Endothelial cell of umbilical vein (primary cell): ENCODE results near the gene INIP. TPM values are rescaled to one million over a fixed set of nuclear protein-coding genes. Genes with fewer than 3 reads are reported as not detected.

Experiments
- BruUV-seq: library from RNA; stranded (reverse); fragments of 400-500 nt; replicated peaks from 2 replicates; lab custom pipeline; 2021; lab: Mats Ljungman, UMichigan
- CTCF ChIA-PET: fragments of 300-600, 350-600 bp; sonication (Branson Sonifier 250); formaldehyde crosslinking; loops from one replicate; lab custom pipeline; 2021; ENCODE audit warnings: antibody characterized with exemption, inconsistent platforms; lab: Charles Lee
- POLR2A ChIA-PET: fragments of 300-600, 350-600 bp; sonication (Branson Sonifier 250); formaldehyde crosslinking; loops from one replicate; lab custom pipeline; 2021; ENCODE audit warnings: antibody characterized with exemption, inconsistent platforms; lab: Charles Lee
- DNase-seq: peaks from one replicate; pipeline ENCODE4 v3.0.0-alpha.2; 2011; ENCODE audit warnings: low read depth, low spot score
- FAIRE-seq: peaks from 2 replicates; lab custom pipeline; 2011; peaks lifted over from hg19 to GRCh38; lab: Jason Lieb, UNC
- H2AFZ ChIP-seq: 2 replicates; pipeline ENCODE4 v1.6.0; 2012; ENCODE audit warnings: low read depth, low read length, control low read depth, inconsistent platforms
- H3K27ac ChIP-seq: 2 replicates; pipeline ENCODE4 v1.5.1; 2011; ENCODE audit warnings: low read depth, mild to moderate bottlenecking, control low read depth, low read length, moderate library complexity; ENCODE audit not compliant: insufficient read depth
- H3K27me3 ChIP-seq, 2 experiments: 2 replicates each; pipeline versions ENCODE4 v1.6.0 to v1.6.1; 2011; ENCODE audit warnings: low read length in 2 of 2, mixed read lengths in 1 of 2; ENCODE audit not compliant: control insufficient read depth in 2 of 2, insufficient read depth in 2 of 2
- H3K36me3 ChIP-seq, 2 experiments: 2 replicates in 1 of 2; 3 replicates in 1 of 2; pipeline ENCODE4 v1.5.1; 2011; ENCODE audit warnings: low read length in 2 of 2, mild to moderate bottlenecking in 1 of 2, moderate library complexity in 1 of 2; ENCODE audit not compliant: control insufficient read depth in 2 of 2, insufficient read depth in 2 of 2; ENCODE audit errors: extremely low read depth in 1 of 2
- H3K4me1 ChIP-seq: 3 replicates; pipeline ENCODE4 v1.5.1; 2011; ENCODE audit warnings: mild to moderate bottlenecking, low read length; ENCODE audit not compliant: control insufficient read depth, insufficient read depth; ENCODE audit errors: extremely low read depth
- H3K4me2 ChIP-seq: 2 replicates; pipeline ENCODE4 v1.6.1; 2011; ENCODE audit warnings: low read length, control low read depth, mixed read lengths; ENCODE audit not compliant: insufficient read depth
- H3K4me3 ChIP-seq, 3 experiments: fragments of 200-600 bp in 1 of 3; sonication (generic), shearing (Covaris generic) in 1 of 3; replicated peaks in 1 of 3; 2 replicates each; pipeline ENCODE4 v1.5.1; 2011 to 2016; ENCODE audit warnings: control low read depth in 3 of 3, low read length in 3 of 3, mild to moderate bottlenecking in 2 of 3, inconsistent platforms in 1 of 3, low read depth in 1 of 3, moderate library complexity in 1 of 3; ENCODE audit not compliant: insufficient read depth in 1 of 3
- H3K79me2 ChIP-seq: 2 replicates; pipeline ENCODE4 v1.6.0; 2012; ENCODE audit warnings: low read length, inconsistent platforms; ENCODE audit not compliant: control insufficient read depth, insufficient read depth
- H3K9ac ChIP-seq: replicated peaks from 2 replicates; pipeline ENCODE3; 2011; ENCODE audit warnings: low read length, control low read depth; ENCODE audit not compliant: insufficient read depth; ENCODE audit errors: extremely low read depth
- H3K9me1 ChIP-seq: replicated peaks from 3 replicates; pipeline ENCODE4 v1.6.0; 2011; ENCODE audit warnings: mild to moderate bottlenecking, low read length; ENCODE audit not compliant: control insufficient read depth, insufficient read depth; ENCODE audit errors: extremely low read depth
- H3K9me3 ChIP-seq: replicated peaks from 2 replicates; pipeline ENCODE4 v1.5.1; 2012; ENCODE audit warnings: low read length, inconsistent platforms; ENCODE audit not compliant: control insufficient read depth, insufficient read depth
- H4K20me1 ChIP-seq: replicated peaks from 2 replicates; pipeline ENCODE3; 2011; ENCODE audit warnings: mild to moderate bottlenecking, low read length; ENCODE audit not compliant: control insufficient read depth, insufficient read depth; ENCODE audit errors: extremely low read depth
- CTCF ChIP-seq, 2 donors: IDR thresholded peaks; 1 replicate in 1 of 2; 2 replicates in 1 of 2; pipeline ENCODE4 v1.5.1; 2011; ENCODE audit warnings: low read length in 2 of 2, mild to moderate bottlenecking in 2 of 2, moderate library complexity in 2 of 2, control low read depth in 1 of 2, inconsistent platforms in 1 of 2, low read depth in 1 of 2; ENCODE audit not compliant: insufficient read depth in 1 of 2; ENCODE audit errors: extremely low read depth in 1 of 2
- EZH2 ChIP-seq: IDR thresholded peaks from 2 replicates; pipeline ENCODE4 v1.6.1; 2012; ENCODE audit warnings: borderline replicate concordance, low read depth, mild to moderate bottlenecking, moderate library complexity, low read length, inconsistent platforms; ENCODE audit not compliant: severe bottlenecking
- FOS ChIP-seq: IDR thresholded peaks from 2 replicates; pipeline ENCODE4 v1.6.1; 2011; ENCODE audit warnings: mild to moderate bottlenecking, low read length, moderate library complexity, borderline replicate concordance; ENCODE audit not compliant: insufficient read depth
- GATA2 ChIP-seq: IDR thresholded peaks from 2 replicates; pipeline ENCODE4 v1.7.0; 2011; ENCODE audit warnings: low read depth, mild to moderate bottlenecking, moderate library complexity, mixed read lengths, low read length; ENCODE audit not compliant: insufficient read length, insufficient read depth
- JUN ChIP-seq: IDR thresholded peaks from 2 replicates; pipeline ENCODE4 v1.6.1; 2011; ENCODE audit warnings: borderline replicate concordance, low read depth; ENCODE audit not compliant: insufficient read length, insufficient read depth
- MAX ChIP-seq: IDR thresholded peaks from 2 replicates; pipeline ENCODE4 v1.6.1; 2011; ENCODE audit not compliant: insufficient read depth, insufficient read length
- MYC ChIP-seq: IDR thresholded peaks from one replicate; pipeline ENCODE4 v1.6.1; 2011; ENCODE audit warnings: mild to moderate bottlenecking, low read depth, low read length
- POLR2A ChIP-seq: IDR thresholded peaks from 2 replicates; pipeline ENCODE4 v1.6.1; 2012; ENCODE audit warnings: low read depth, mild to moderate bottlenecking, control low read depth, low read length
- POLR2AphosphoS5 ChIP-seq: IDR thresholded peaks from 2 replicates; pipeline ENCODE4 v1.6.1; 2012; ENCODE audit warnings: low read depth, mild to moderate bottlenecking, control low read depth, low read length, moderate library complexity; ENCODE audit not compliant: insufficient read depth
- dilution Hi-C: fragments of 300-500 bp; cut with MboI; formaldehyde crosslinking; loops from one replicate; pipeline ENCODE4 v1.15.0; 2019; ENCODE audit warnings: low sequenced_read_pairs; ENCODE audit not compliant: extremely low pct_ligation_motif_present
- intact Hi-C: fragments of 100-400 bp; cut with micrococcal nuclease; formaldehyde crosslinking; loops from one replicate; pipeline ENCODE4 v1.10.0; 2022
- polyA plus RNA-seq, 4 experiments: library from polyadenylated mRNA; depleted of rRNA in 3 of 4; stranded (reverse) in 3 of 4; unstranded in 1 of 4; fragments of >200 nt; gene quantifications; 2 replicates each; pipeline versions ENCODE4 v1.2.1 to v1.2.3, GENCODE V29; 2011 to 2012; ENCODE audit warnings: missing spikeins in 1 of 4
- total RNA-seq: library from RNA; stranded (reverse); gene quantifications from 2 replicates; pipeline ENCODE4 v1.2.3, GENCODE V29; 2021

Gene INIP
- total and polyA plus RNA-seq, 2 donors (not counting 3 experiments of a cell fraction or from before 2014, with no cell fraction given): 12.3 to 25.7 TPM

- Histone ChIP-seq H3K9me3 (no peaks in the 10 kb centered on the region), H3K27ac (no peak overlapping the region), H3K9me1 (no peaks in the 10 kb centered on the region), H3K36me3 (no peaks in the 10 kb centered on the region), H4K20me1 (no peaks in the 10 kb centered on the region), H3K27me3 (no peaks in the 10 kb centered on the region), H3K4me3 (no peak overlapping the region), H3K9ac (no peak overlapping the region), H2AFZ (no peak overlapping the region), H3K79me2 (no peaks in the 10 kb centered on the region), H3K4me1 (peaks cover 9% of the 10 kb centered on the region), H3K4me2 (no peak overlapping the region)
- DNase-seq: no peak
- intact Hi-C loops: no loop called here
- BruUV-seq: no TSS peak
- TF ChIP-seq EZH2: no peak
- TF ChIP-seq CTCF (IDR thresholded peaks at IDR 0.05; ENCODE audit: extremely low read depth in 1 of 2, insufficient read depth in 1 of 2, low read depth in 1 of 2, low read length in 2 of 2): no peak
- no peak for TF ChIP-seq MAX
- TF ChIP-seq MYC: no peak
- TF ChIP-seq FOS: no peak
- TF ChIP-seq POLR2AphosphoS5: no peak
- TF ChIP-seq GATA2: no peak
- TF ChIP-seq POLR2A: no peak
- TF ChIP-seq JUN: no peak
- CTCF ChIA-PET: interaction anchor here (1.4 kb wide), 1 partner anchor 14 kb away, joined by 3 read pairs; no protein-coding TSS in a partner anchor
- dilution Hi-C loops: no loop called here
- no peak for FAIRE-seq
- POLR2A ChIA-PET: no interaction called here
These were observed 37.1 kb upstream of the INIP start for GRCh38 chr9:112755016-112755427.
